ENCODE data around the gene LMF1. TPM values are rescaled to one million over a fixed set of nuclear protein-coding genes. Genes with fewer than 3 reads are reported as not detected.

The LMF1 gene
- total and polyA plus RNA-seq, 2 of the 13 experiments (the other 11 are each of a cell fraction or from before 2014, with no cell fraction given) = 6.8 to 8.5 TPM

DNA sequence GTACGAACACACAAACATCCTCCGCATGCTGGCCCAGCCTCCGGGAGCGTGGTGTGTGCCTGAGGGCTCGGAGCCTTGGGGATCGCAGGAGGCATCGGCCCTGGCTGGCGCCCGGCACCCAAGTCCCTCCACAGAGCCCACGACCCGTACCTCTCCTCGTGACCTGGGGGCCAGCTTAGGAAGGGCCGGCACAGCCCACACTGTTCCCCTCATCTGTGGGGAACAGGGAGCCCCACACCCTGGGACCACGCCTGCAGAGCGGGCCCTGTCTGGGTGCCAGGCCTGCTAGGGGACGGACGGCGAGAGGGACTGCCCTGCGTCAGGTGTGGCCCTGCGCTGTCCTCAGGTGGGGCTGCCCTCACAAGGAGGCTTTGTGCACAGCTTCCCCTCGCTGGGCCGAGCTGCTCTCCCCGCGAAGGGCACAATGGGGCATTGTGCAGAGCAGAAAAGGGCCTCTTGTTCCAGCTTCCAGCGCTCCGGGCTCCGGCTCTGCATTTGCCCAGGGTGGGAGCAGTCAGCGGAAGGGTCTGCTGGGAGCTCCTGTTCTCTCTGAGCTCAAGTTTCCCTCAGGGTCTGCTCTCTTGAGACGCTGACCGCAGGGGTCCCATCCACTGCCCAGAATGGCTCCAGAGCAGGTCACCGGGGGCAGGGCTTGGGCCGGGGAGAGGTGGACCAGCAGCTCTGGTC lies 1.7 kb upstream of the LMF1 start (continued):
- TF ChIP-seq, protein P1, sequence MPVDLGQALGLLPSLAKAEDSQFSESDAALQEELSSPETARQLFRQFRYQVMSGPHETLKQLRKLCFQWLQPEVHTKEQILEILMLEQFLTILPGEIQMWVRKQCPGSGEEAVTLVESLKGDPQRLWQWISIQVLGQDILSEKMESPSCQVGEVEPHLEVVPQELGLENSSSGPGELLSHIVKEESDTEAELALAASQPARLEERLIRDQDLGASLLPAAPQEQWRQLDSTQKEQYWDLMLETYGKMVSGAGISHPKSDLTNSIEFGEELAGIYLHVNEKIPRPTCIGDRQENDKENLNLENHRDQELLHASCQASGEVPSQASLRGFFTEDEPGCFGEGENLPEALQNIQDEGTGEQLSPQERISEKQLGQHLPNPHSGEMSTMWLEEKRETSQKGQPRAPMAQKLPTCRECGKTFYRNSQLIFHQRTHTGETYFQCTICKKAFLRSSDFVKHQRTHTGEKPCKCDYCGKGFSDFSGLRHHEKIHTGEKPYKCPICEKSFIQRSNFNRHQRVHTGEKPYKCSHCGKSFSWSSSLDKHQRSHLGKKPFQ (CRISPR knock-in tag; IDR thresholded peaks at IDR 0.05; ENCODE audit: insufficient replicate concordance) = no peak
- peak; percentile 85; the same call in 1 of the 2 replicates for TF ChIP-seq ZBTB7B (CRISPR knock-in tag; IDR thresholded peaks at IDR 0.05)
- TF ChIP-seq, protein P2, sequence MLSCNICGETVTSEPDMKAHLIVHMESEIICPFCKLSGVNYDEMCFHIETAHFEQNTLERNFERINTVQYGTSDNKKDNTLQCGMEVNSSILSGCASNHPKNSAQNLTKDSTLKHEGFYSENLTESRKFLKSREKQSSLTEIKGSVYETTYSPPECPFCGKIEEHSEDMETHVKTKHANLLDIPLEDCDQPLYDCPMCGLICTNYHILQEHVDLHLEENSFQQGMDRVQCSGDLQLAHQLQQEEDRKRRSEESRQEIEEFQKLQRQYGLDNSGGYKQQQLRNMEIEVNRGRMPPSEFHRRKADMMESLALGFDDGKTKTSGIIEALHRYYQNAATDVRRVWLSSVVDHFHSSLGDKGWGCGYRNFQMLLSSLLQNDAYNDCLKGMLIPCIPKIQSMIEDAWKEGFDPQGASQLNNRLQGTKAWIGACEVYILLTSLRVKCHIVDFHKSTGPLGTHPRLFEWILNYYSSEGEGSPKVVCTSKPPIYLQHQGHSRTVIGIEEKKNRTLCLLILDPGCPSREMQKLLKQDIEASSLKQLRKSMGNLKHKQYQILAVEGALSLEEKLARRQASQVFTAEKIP (CRISPR knock-in tag; IDR thresholded peaks at IDR 0.05; ENCODE audit: borderline replicate concordance) = no peak
- no peak for TF ChIP-seq GZF1 (CRISPR knock-in tag; IDR thresholded peaks at IDR 0.05)
- TF ChIP-seq, protein P3, sequence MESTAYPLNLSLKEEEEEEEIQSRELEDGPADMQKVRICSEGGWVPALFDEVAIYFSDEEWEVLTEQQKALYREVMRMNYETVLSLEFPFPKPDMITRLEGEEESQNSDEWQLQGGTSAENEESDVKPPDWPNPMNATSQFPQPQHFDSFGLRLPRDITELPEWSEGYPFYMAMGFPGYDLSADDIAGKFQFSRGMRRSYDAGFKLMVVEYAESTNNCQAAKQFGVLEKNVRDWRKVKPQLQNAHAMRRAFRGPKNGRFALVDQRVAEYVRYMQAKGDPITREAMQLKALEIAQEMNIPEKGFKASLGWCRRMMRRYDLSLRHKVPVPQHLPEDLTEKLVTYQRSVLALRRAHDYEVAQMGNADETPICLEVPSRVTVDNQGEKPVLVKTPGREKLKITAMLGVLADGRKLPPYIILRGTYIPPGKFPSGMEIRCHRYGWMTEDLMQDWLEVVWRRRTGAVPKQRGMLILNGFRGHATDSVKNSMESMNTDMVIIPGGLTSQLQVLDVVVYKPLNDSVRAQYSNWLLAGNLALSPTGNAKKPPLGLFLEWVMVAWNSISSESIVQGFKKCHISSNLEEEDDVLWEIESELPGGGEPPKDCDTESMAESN (CRISPR knock-in tag; conservative IDR thresholded peaks at IDR 0.05) = peak; percentile 67; the same call in 1 of the 2 replicates
- peak; percentile 49; the same call in 1 of the 2 replicates for TF ChIP-seq MED1 (CRISPR knock-in tag; IDR thresholded peaks at IDR 0.05)
- TF ChIP-seq TCF12 (IDR thresholded peaks at IDR 0.05) = no peak
- no peak for TF ChIP-seq TCF12 (CRISPR knock-in tag; IDR thresholded peaks at IDR 0.05)
- peak; percentile 33; the same call in 1 of the 2 replicates for TF ChIP-seq RFXAP (CRISPR knock-in tag; IDR thresholded peaks at IDR 0.05; ENCODE audit: borderline replicate concordance)
- no peak for TF ChIP-seq SYNCRIP (IDR thresholded peaks at IDR 0.05; ENCODE audit: insufficient read depth, low read depth, low read length)
- no peak for TF ChIP-seq SIN3A (IDR thresholded peaks at IDR 0.05; ENCODE audit: borderline replicate concordance, low read depth, low read length)
- TF ChIP-seq, protein P4, sequence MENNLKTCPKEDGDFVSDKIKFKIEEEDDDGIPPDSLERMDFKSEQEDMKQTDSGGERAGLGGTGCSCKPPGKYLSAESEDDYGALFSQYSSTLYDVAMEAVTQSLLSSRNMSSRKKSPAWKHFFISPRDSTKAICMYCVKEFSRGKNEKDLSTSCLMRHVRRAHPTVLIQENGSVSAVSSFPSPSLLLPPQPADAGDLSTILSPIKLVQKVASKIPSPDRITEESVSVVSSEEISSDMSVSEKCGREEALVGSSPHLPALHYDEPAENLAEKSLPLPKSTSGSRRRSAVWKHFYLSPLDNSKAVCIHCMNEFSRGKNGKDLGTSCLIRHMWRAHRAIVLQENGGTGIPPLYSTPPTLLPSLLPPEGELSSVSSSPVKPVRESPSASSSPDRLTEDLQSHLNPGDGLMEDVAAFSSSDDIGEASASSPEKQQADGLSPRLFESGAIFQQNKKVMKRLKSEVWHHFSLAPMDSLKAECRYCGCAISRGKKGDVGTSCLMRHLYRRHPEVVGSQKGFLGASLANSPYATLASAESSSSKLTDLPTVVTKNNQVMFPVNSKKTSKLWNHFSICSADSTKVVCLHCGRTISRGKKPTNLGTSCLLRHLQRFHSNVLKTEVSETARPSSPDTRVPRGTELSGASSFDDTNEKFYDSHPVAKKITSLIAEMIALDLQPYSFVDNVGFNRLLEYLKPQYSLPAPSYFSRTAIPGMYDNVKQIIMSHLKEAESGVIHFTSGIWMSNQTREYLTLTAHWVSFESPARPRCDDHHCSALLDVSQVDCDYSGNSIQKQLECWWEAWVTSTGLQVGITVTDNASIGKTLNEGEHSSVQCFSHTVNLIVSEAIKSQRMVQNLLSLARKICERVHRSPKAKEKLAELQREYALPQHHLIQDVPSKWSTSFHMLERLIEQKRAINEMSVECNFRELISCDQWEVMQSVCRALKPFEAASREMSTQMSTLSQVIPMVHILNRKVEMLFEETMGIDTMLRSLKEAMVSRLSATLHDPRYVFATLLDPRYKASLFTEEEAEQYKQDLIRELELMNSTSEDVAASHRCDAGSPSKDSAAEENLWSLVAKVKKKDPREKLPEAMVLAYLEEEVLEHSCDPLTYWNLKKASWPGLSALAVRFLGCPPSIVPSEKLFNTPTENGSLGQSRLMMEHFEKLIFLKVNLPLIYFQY (CRISPR knock-in tag; IDR thresholded peaks at IDR 0.05; ENCODE audit: borderline replicate concordance) = peak; percentile 47; the same call in 1 of the 2 replicates
- TF ChIP-seq ZFP36L2 (CRISPR knock-in tag; IDR thresholded peaks at IDR 0.05) = no peak
- TF ChIP-seq, protein P5, sequence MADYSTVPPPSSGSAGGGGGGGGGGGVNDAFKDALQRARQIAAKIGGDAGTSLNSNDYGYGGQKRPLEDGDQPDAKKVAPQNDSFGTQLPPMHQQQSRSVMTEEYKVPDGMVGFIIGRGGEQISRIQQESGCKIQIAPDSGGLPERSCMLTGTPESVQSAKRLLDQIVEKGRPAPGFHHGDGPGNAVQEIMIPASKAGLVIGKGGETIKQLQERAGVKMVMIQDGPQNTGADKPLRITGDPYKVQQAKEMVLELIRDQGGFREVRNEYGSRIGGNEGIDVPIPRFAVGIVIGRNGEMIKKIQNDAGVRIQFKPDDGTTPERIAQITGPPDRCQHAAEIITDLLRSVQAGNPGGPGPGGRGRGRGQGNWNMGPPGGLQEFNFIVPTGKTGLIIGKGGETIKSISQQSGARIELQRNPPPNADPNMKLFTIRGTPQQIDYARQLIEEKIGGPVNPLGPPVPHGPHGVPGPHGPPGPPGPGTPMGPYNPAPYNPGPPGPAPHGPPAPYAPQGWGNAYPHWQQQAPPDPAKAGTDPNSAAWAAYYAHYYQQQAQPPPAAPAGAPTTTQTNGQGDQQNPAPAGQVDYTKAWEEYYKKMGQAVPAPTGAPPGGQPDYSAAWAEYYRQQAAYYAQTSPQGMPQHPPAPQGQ (CRISPR knock-in tag; IDR thresholded peaks at IDR 0.05; ENCODE audit: borderline replicate concordance) = no peak
- TF ChIP-seq CHCHD3 (CRISPR knock-in tag; IDR thresholded peaks at IDR 0.05) = no peak

Data from HepG2 (cell line).